Mesenchymal stem cell (in vitro differentiated cells and primary cell): Measurements from ENCODE around the gene DRC7.

Experiments
- DNase-seq: peaks from one replicate; pipeline ENCODE4 v3.0.0-alpha.2; 2013
- H2AFZ ChIP-seq: one replicate; pipeline ENCODE4 v1.6.1; 2013; ENCODE audit warnings: low read depth, mild to moderate bottlenecking, control low read depth, inconsistent platforms, low read length, moderate library complexity
- H2AK5ac ChIP-seq: 2 replicates; pipeline ENCODE4 v1.6.1; 2013; ENCODE audit warnings: low read length, moderate library complexity, mild to moderate bottlenecking, inconsistent platforms; ENCODE audit not compliant: severe bottlenecking
- H2BK120ac ChIP-seq: one replicate; pipeline ENCODE4 v1.6.1; 2013; ENCODE audit warnings: low read depth, mild to moderate bottlenecking, inconsistent platforms, low read length, moderate library complexity
- H2BK12ac ChIP-seq, 2 experiments: one replicate each; pipeline ENCODE4 v1.6.1; 2013; ENCODE audit warnings: inconsistent platforms in 2 of 2, low read length in 2 of 2, mild to moderate bottlenecking in 2 of 2, moderate library complexity in 2 of 2, control low read depth in 1 of 2
- H2BK15ac ChIP-seq: one replicate; pipeline ENCODE4 v1.6.1; 2013; ENCODE audit warnings: mild to moderate bottlenecking, low read depth, inconsistent platforms; ENCODE audit not compliant: poor library complexity, severe bottlenecking
- H2BK5ac ChIP-seq: 2 replicates; pipeline ENCODE4 v1.6.1; 2013; ENCODE audit warnings: low read depth, mild to moderate bottlenecking, low read length, control low read depth, inconsistent platforms; ENCODE audit not compliant: poor library complexity, severe bottlenecking
- H3K14ac ChIP-seq, 2 experiments: one replicate each; pipeline ENCODE4 v1.6.1; 2013; ENCODE audit warnings: inconsistent platforms in 2 of 2, low read length in 2 of 2, control low read depth in 1 of 2, mild to moderate bottlenecking in 1 of 2, moderate library complexity in 1 of 2
- H3K18ac ChIP-seq, 2 experiments: one replicate each; pipeline ENCODE4 v1.6.1; 2013; ENCODE audit warnings: inconsistent platforms in 2 of 2, low read length in 2 of 2, control low read depth in 1 of 2, low read depth in 1 of 2, mild to moderate bottlenecking in 1 of 2
- H3K23ac ChIP-seq, 2 experiments: one replicate each; pipeline ENCODE4 v1.6.1; 2013; ENCODE audit warnings: inconsistent platforms in 2 of 2, low read length in 2 of 2, mild to moderate bottlenecking in 2 of 2, moderate library complexity in 2 of 2, control low read depth in 1 of 2
- H3K27ac ChIP-seq: 2 replicates; pipeline ENCODE4 v1.5.1; 2013; ENCODE audit warnings: mild to moderate bottlenecking, moderate library complexity, low read length, control low read depth, inconsistent platforms; ENCODE audit not compliant: poor library complexity, severe bottlenecking
- H3K27me3 ChIP-seq, 2 experiments: 2 replicates each; pipeline versions ENCODE4 v1.6.1 to v1.7.0; 2013; ENCODE audit warnings: low read length in 2 of 2, mild to moderate bottlenecking in 2 of 2, moderate library complexity in 2 of 2, control low read depth in 1 of 2, inconsistent platforms in 1 of 2; ENCODE audit not compliant: control insufficient read depth in 1 of 2, insufficient read depth in 1 of 2
- H3K36me3 ChIP-seq, 2 experiments: 2 replicates each; pipeline versions ENCODE4 v1.6.1 to v1.7.0; 2013; ENCODE audit warnings: low read length in 2 of 2, control low read depth in 1 of 2, inconsistent platforms in 1 of 2, low read depth in 1 of 2, mild to moderate bottlenecking in 1 of 2; ENCODE audit not compliant: insufficient read depth in 2 of 2, control insufficient read depth in 1 of 2
- H3K4ac ChIP-seq, 2 experiments: one replicate each; pipeline ENCODE4 v1.6.1; 2013; ENCODE audit warnings: inconsistent platforms in 2 of 2, low read length in 2 of 2, mild to moderate bottlenecking in 2 of 2, moderate library complexity in 2 of 2, control low read depth in 1 of 2, low read depth in 1 of 2
- H3K4me1 ChIP-seq: 2 replicates; pipeline ENCODE4 v1.6.1; 2013; ENCODE audit warnings: low read depth, low read length, control low read depth; ENCODE audit not compliant: control insufficient read depth, insufficient read depth
- H3K4me2 ChIP-seq: 2 replicates; pipeline ENCODE4 v1.6.1; 2013; ENCODE audit warnings: low read length, mild to moderate bottlenecking, inconsistent platforms; ENCODE audit not compliant: poor library complexity, severe bottlenecking
- H3K4me3 ChIP-seq, 2 experiments: 2 replicates each; pipeline versions ENCODE4 v1.5.1 to v1.7.0; 2013; ENCODE audit warnings: low read length in 2 of 2, mild to moderate bottlenecking in 2 of 2, control low read depth in 1 of 2, low read depth in 1 of 2; ENCODE audit not compliant: insufficient read depth in 1 of 2
- H3K79me1 ChIP-seq: replicated peaks from 2 replicates; pipeline ENCODE4 v1.6.1; 2013; ENCODE audit warnings: mild to moderate bottlenecking, control low read depth, low read length, inconsistent platforms; ENCODE audit not compliant: poor library complexity, severe bottlenecking
- H3K9ac ChIP-seq: 2 replicates; pipeline ENCODE4 v1.7.0; 2013; ENCODE audit warnings: mild to moderate bottlenecking, low read length, moderate library complexity
- H3K9me3 ChIP-seq: 2 replicates; pipeline ENCODE4 v1.7.0; 2013; ENCODE audit warnings: mild to moderate bottlenecking, low read length; ENCODE audit not compliant: control insufficient read depth
- H4K8ac ChIP-seq: one replicate; pipeline ENCODE4 v1.6.1; 2013; ENCODE audit warnings: inconsistent platforms, mild to moderate bottlenecking, low read length, moderate library complexity
- H4K91ac ChIP-seq: one replicate; pipeline ENCODE4 v1.6.1; 2013; ENCODE audit warnings: mild to moderate bottlenecking, low read length, inconsistent platforms
- WGBS: methylation state at CpG from one replicate; pipeline ENCODE4 v1.1.7; 2013; ENCODE audit warnings: mixed read lengths; 5-methylcytosine and 5-hydroxymethylcytosine counted together

Gene DRC7

DNA sequence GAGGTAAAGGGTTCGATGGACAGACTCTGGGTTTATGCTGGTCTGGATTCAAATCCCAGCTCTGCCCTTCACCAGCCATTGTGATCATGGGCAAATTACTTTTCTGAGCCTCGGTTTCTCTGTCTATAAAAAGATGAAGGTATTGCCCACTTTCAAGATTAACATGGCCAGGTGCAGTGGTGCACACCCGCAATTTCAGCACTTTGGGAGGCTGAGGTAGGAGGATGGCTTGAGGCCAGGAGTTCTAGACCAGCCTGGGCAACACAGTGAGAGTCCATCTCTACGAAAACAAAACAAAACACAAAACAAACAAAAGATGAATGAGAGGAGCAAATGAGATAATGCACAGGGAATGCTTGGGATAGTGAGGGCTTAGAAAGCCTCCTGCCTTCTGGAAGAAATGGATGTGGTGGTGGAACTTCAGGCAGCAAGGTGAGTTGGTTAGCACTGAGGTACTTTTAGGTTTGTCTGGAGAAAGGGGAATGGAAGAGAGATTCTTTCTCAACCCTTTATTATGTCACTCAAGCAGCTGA lies 18.0 kb upstream of the DRC7 start:
- H4K8ac ChIP-seq, result no peak overlapping the region
- WGBS, result 95% methylated on average over 3 of the region's 4 CpGs
- no peak overlapping the region for H3K23ac ChIP-seq
- no peak overlapping the region for H2BK15ac ChIP-seq
- H3K4ac ChIP-seq, result no peak overlapping the region
- no peak overlapping the region for H3K4me3 ChIP-seq
- H2AK5ac ChIP-seq, result no peak overlapping the region
- no peak overlapping the region for H4K91ac ChIP-seq
- no peak overlapping the region for H2BK120ac ChIP-seq
- H3K4me1 ChIP-seq, result peaks cover 3% of the 10 kb centered on the region
- no peak for DNase-seq
- H3K18ac ChIP-seq, result no peak overlapping the region
- H3K27me3 ChIP-seq, result peaks cover 23 to 59% of the 10 kb centered on the region in 2 experiments
- peak overlapping the region; percentile 15 for H3K9ac ChIP-seq
- no peak overlapping the region for H3K14ac ChIP-seq
- H3K36me3 ChIP-seq, result no peaks in the 10 kb centered on the region
- no peak overlapping the region for H2BK5ac ChIP-seq
- H3K79me1 ChIP-seq, result no peaks in the 10 kb centered on the region
- H3K27ac ChIP-seq, result no peak overlapping the region
- no peak overlapping the region for H3K4me2 ChIP-seq
- H2AFZ ChIP-seq, result no peak overlapping the region
- no peaks in the 10 kb centered on the region for H3K9me3 ChIP-seq
- no peak overlapping the region for H2BK12ac ChIP-seq

DNA sequence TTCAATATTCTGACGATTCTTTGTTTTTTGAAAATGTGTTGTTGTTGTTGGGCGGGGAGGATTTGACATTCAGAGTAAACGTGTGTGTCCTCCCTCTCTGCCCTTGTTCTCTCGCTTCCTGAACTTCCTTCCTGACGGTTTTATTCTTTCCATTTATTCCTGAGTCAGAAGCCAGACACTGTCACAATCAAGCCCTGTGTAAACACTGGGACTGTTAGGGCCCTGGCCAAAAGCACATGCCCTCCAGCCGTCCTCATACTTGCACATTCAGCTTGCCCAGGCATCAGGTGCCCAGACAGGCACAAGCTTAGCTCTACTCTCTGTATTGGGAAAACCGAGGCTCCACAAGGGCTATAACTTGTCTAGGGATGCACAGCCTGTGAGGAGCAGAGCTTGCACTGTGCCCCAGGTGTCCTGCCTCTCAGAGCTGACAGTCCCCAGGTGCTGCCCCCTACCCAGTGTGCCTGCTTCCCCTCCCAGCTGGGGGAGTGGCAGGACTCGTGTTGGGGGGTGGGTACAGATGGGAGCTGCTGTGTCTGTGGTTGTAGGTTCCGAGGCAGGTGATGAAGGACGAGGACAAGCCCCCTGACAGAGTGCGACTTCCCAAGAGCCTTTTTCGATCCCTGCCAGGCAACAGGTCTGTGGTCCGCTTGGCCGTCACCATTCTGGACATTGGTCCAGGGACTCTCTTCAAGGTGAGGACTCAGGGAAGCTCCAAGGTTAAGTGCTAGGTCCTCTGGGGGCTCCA lies 16.8 kb upstream of the DRC7 start:
- Histone ChIP-seq H2BK5ac (no peak overlapping the region), H4K8ac (no peak overlapping the region), H3K14ac (no peak overlapping the region), H2BK15ac (no peak overlapping the region), H3K9me3 (no peaks in the 10 kb centered on the region), H3K79me1 (no peaks in the 10 kb centered on the region), H3K4me2 (no peak overlapping the region), H2BK120ac (no peak overlapping the region), H3K18ac (no peak overlapping the region), H3K4me1 (peaks cover 3% of the 10 kb centered on the region), H3K4ac (no peak overlapping the region), H2AFZ (no peak overlapping the region), H3K23ac (no peak overlapping the region), H3K36me3 (no peaks in the 10 kb centered on the region), H2BK12ac (no peak overlapping the region), H4K91ac (no peak overlapping the region), H3K9ac (no peak overlapping the region), H3K4me3 (no peak overlapping the region), H2AK5ac (no peak overlapping the region), H3K27me3 (peaks cover 20 to 57% of the 10 kb centered on the region in 2 experiments), H3K27ac (no peak overlapping the region)
- peak; percentile 8 for DNase-seq
- WGBS, result 64% methylated on average over 13 of the region's 14 CpGs

DNA sequence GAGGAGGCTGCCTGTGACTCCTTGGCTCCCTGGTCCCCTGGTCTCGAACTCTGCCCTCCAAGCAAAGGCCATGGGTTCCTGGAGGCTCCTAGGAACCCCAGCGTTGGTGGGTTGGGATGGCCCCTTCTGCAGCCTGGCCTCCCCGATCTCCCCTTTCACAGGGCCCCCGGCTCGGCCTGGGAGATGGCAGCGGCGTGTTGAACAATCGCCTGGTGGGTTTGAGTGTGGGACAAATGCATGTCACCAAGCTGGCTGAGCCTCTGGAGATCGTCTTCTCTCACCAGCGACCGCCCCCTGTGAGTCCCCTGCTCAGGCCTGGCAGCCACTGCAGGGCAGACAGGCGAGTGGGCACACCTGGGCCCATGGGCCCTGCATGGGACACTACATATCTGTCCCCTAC lies 15.6 kb upstream of the DRC7 start:
- no peak overlapping the region for H2AFZ ChIP-seq
- H3K36me3 ChIP-seq, result no peaks in the 10 kb centered on the region
- H2AK5ac ChIP-seq, result no peak overlapping the region
- WGBS, result 82% methylated on average over 12 of the region's 12 CpGs
- H3K4me3 ChIP-seq, result no peak overlapping the region
- no peak overlapping the region for H3K14ac ChIP-seq
- H4K8ac ChIP-seq, result no peak overlapping the region
- H3K18ac ChIP-seq, result no peak overlapping the region
- H3K23ac ChIP-seq, result no peak overlapping the region
- no peaks in the 10 kb centered on the region for H3K79me1 ChIP-seq
- H3K27me3 ChIP-seq, result peaks cover 8 to 49% of the 10 kb centered on the region in 2 experiments
- H2BK12ac ChIP-seq, result no peak overlapping the region
- no peak overlapping the region for H3K27ac ChIP-seq
- H2BK120ac ChIP-seq, result no peak overlapping the region
- H2BK15ac ChIP-seq, result no peak overlapping the region
- H4K91ac ChIP-seq, result no peak overlapping the region
- no peak overlapping the region for H3K4ac ChIP-seq
- peaks cover 3% of the 10 kb centered on the region for H3K4me1 ChIP-seq
- no peak overlapping the region for H3K4me2 ChIP-seq
- no peaks in the 10 kb centered on the region for H3K9me3 ChIP-seq
- no peak overlapping the region for H3K9ac ChIP-seq
- no peak overlapping the region for H2BK5ac ChIP-seq
- DNase-seq, result no peak

DNA sequence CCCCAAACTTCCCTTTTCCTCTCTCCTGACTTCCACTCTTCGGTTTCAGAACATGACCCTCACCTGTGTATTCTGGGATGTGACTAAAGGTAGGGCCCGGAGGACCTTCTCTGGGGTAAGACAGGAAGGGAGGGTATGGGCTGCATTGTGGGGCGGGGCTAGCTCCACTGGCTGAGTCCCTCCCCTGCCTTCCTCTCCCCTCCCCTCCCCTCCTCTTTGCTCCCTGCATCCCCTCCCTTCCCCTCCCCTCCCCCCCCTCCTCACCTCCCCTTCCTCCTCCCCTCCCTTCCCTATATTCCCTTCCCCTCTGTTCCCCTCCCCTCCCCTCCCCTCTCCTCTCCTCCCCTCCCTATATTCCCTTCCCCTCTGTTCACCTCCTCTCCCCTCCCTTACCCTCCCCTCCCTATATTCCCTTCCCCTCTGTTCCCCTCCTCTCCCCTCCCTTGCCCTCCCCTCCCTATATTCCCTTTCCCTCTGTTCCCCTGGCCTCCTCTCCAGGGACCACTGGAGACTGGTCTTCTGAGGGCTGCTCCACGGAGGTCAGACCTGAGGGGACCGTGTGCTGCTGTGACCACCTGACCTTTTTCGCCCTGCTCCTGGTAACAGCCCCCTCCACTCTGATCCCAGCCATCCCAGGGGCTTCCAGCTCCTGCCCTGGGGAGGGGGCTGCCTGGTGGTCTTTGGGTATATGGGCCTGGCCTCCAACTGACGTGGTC lies 14.7 kb upstream of the DRC7 start:
- Histone ChIP-seq H3K4ac (no peak overlapping the region), H3K9ac (no peak overlapping the region), H3K36me3 (no peaks in the 10 kb centered on the region), H3K18ac (no peak overlapping the region), H3K27ac (no peak overlapping the region), H2BK5ac (no peak overlapping the region), H3K27me3 (peaks cover 3 to 49% of the 10 kb centered on the region in 2 experiments), H2AFZ (no peak overlapping the region), H3K4me3 (no peak overlapping the region), H4K91ac (no peak overlapping the region), H3K79me1 (no peaks in the 10 kb centered on the region), H2BK120ac (no peak overlapping the region), H3K14ac (no peak overlapping the region), H2AK5ac (no peak overlapping the region), H2BK12ac (no peak overlapping the region), H3K4me2 (no peak overlapping the region), H4K8ac (no peak overlapping the region), H3K9me3 (no peaks in the 10 kb centered on the region), H2BK15ac (no peak overlapping the region), H3K23ac (no peak overlapping the region), H3K4me1 (peaks cover 3% of the 10 kb centered on the region)
- WGBS, result 83% methylated on average over 3 of the region's 7 CpGs
- no peak for DNase-seq
